ENCODE data around the gene GM2A. TPM values are rescaled to one million over a fixed set of nuclear protein-coding genes. Genes with fewer than 3 reads are reported as not detected.

GM2A gene
- total RNA-seq, 1 donor from 2014 or later, result 27.6 TPM

- Mint-ChIP-seq H3K4me1 (no peaks in the 10 kb centered on the region), H3K27ac (ENCODE audit: unreplicated experiment) (no peak overlapping the region), H3K36me3 (ENCODE audit: low read depth) (no peaks in the 10 kb centered on the region), H3K4me3 (no peak overlapping the region), H3K9me3 (no peaks in the 10 kb centered on the region), H3K27me3 (ENCODE audit: low read depth) (no peaks in the 10 kb centered on the region)
- no peak for TF ChIP-seq CTCF (conservative IDR thresholded peaks at IDR 0.05)
- DNase-seq (ENCODE audit: low read depth, low spot score), result no peak
These were observed 6.9 kb downstream of the GM2A start for GRCh38 chr5:151259931-151260330.

- DNase-seq (ENCODE audit: low read depth, low spot score), result no peak
- Mint-ChIP-seq H3K4me1 (no peaks in the 10 kb centered on the region), H3K9me3 (no peaks in the 10 kb centered on the region), H3K27me3 (ENCODE audit: low read depth) (no peaks in the 10 kb centered on the region), H3K36me3 (ENCODE audit: low read depth) (no peaks in the 10 kb centered on the region), H3K4me3 (no peak overlapping the region), H3K27ac (ENCODE audit: unreplicated experiment) (no peak overlapping the region)
- TF ChIP-seq CTCF (conservative IDR thresholded peaks at IDR 0.05), result no peak
These were observed 9.5 kb downstream of the GM2A start for GRCh38 chr5:151262532-151262931.

GRCh38 chr5:151264113-151264512, 11.1 kb downstream of the GM2A start:
- DNase-seq (ENCODE audit: low read depth, low spot score), result no peak
- Mint-ChIP-seq H3K27me3 (ENCODE audit: low read depth) (no peaks in the 10 kb centered on the region), H3K27ac (ENCODE audit: unreplicated experiment) (no peak overlapping the region), H3K4me1 (no peaks in the 10 kb centered on the region), H3K36me3 (ENCODE audit: low read depth) (no peaks in the 10 kb centered on the region), H3K9me3 (no peaks in the 10 kb centered on the region), H3K4me3 (no peak overlapping the region)
- no peak for TF ChIP-seq CTCF (conservative IDR thresholded peaks at IDR 0.05)

GRCh38 chr5:151267491-151268260, 14.7 kb downstream of the GM2A start:
- no peaks in the 10 kb centered on the region for H3K9me3 Mint-ChIP-seq
- no peak overlapping the region for H3K4me3 Mint-ChIP-seq
- no peaks in the 10 kb centered on the region for H3K36me3 Mint-ChIP-seq (ENCODE audit: low read depth)
- H3K4me1 Mint-ChIP-seq, result no peaks in the 10 kb centered on the region
- no peaks in the 10 kb centered on the region for H3K27me3 Mint-ChIP-seq (ENCODE audit: low read depth)
- no peak overlapping the region for H3K27ac Mint-ChIP-seq (ENCODE audit: unreplicated experiment)
- DNase-seq (ENCODE audit: low read depth, low spot score), result no peak
- TF ChIP-seq CTCF (conservative IDR thresholded peaks at IDR 0.05), result no peak

- Mint-ChIP-seq H3K36me3 (ENCODE audit: low read depth) (no peaks in the 10 kb centered on the region), H3K4me1 (no peaks in the 10 kb centered on the region), H3K4me3 (no peak overlapping the region), H3K27ac (ENCODE audit: unreplicated experiment) (no peak overlapping the region), H3K9me3 (no peaks in the 10 kb centered on the region), H3K27me3 (ENCODE audit: low read depth) (no peaks in the 10 kb centered on the region)
- no peak for DNase-seq (ENCODE audit: low read depth, low spot score)
- no peak for TF ChIP-seq CTCF (conservative IDR thresholded peaks at IDR 0.05)
These were observed 17.6 kb downstream of the GM2A start for GRCh38 chr5:151270599-151270998.

Data from neural crest cell (in vitro differentiated cells).